ENCODE results near the gene C5orf15. TPM values are rescaled to one million over a fixed set of nuclear protein-coding genes. Genes with fewer than 3 reads are reported as not detected.

Gene C5orf15
- total RNA-seq, 1 experiment from 2014 or later: 63.2 TPM

GRCh38 chr5:133969654-133970324 is 1.4 kb upstream of the C5orf15 start:
- CTCF ChIA-PET: interaction anchor here (0.7 kb wide), 1 partner anchor 514 kb away, joined by 5 read pairs; no protein-coding TSS in a partner anchor
- POLR2A ChIA-PET: interaction anchor here (0.7 kb wide), 1 partner anchor 138 kb away, joined by 4 read pairs; no protein-coding TSS in a partner anchor
- peak; percentile 69; the same call in 1 of the 2 replicates for TF ChIP-seq POLR2AphosphoS5 (IDR thresholded peaks at IDR 0.05; ENCODE audit: low read depth, low read length)
- no peak for TF ChIP-seq REST (IDR thresholded peaks at IDR 0.05; ENCODE audit: insufficient read depth in 1 of 2, low read depth in 2 of 2, low read length in 1 of 2)
- peaks cover 5% of the 10 kb centered on the region for H3K4me1 ChIP-seq (ENCODE audit: control insufficient read depth, insufficient read depth, low read length)
- H3K27me3 ChIP-seq (ENCODE audit: control insufficient read depth, insufficient read depth, low read length): no peaks in the 10 kb centered on the region
- H3K27ac ChIP-seq (ENCODE audit: low read length): peak overlapping the region; percentile 67
- H3K4me3 ChIP-seq (ENCODE audit: low read depth in 2 of 2, low read length in 2 of 2): no peak overlapping the region; a peak in 2 of 4 replicates
- peaks cover 10% of the 10 kb centered on the region for H3K36me3 ChIP-seq (ENCODE audit: control insufficient read depth, insufficient read depth, low read length)
- intact Hi-C loops (cut with micrococcal nuclease; ENCODE audit: unreplicated experiment): no loop called here
- in situ Hi-C loops (cut with HindIII; ENCODE audit: low pct_unique_long_range_greater_than_20kb, low sequenced_read_pairs): no loop called here
- DNase-seq (ENCODE audit: low read depth, low spot score) (no peak), ATAC-seq (no peak)
- no peaks in the 10 kb centered on the region for H3K9me3 ChIP-seq (ENCODE audit: control insufficient read depth, insufficient read depth, low read depth, low read length)
- BruUV-seq (replicated peaks): no TSS peak

DNA sequence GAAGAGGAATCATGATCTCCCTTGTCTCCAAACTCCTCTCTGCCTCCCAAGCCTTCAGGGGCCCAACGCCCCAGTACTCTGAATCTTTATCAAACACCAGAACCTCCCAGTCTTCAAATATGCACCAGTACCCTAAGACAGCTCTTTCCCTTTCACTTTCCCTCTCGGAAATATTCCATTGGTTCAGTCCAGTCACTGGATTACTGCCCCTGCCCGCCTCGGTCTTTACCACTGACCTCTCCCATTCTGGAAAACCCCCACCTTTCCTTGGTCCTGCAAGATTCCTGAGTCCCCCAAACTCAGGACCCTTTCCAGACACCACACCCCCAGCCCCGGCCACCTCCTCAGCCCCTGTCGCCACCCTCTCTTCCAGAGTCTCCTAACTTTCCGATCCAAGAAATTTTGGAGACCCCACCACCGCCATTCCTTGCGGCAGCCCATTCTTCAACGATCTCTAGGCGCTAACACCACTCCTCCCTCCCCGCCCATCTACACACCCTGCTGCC is 674 bp downstream of the C5orf15 start:
- Histone ChIP-seq H3K27me3 (ENCODE audit: control insufficient read depth, insufficient read depth, low read length) (no peaks in the 10 kb centered on the region), H3K36me3 (ENCODE audit: control insufficient read depth, insufficient read depth, low read length) (no peaks in the 10 kb centered on the region), H3K4me1 (ENCODE audit: control insufficient read depth, insufficient read depth, low read length) (peaks cover 5% of the 10 kb centered on the region), H3K27ac (ENCODE audit: low read length) (peak overlapping the region; percentile 92), H3K9me3 (ENCODE audit: control insufficient read depth, insufficient read depth, low read depth, low read length) (no peaks in the 10 kb centered on the region), H3K4me3 (ENCODE audit: low read depth in 2 of 2, low read length in 2 of 2) (peak overlapping the region; percentile 91 to 92)
- ChIA-PET POLR2A (no interaction called here), CTCF (no interaction called here)
- intact Hi-C loops (cut with micrococcal nuclease; ENCODE audit: unreplicated experiment) (no loop called here), in situ Hi-C loops (cut with HindIII; ENCODE audit: low pct_unique_long_range_greater_than_20kb, low sequenced_read_pairs) (no loop called here)
- DNase-seq (ENCODE audit: low read depth, low spot score) (no peak), ATAC-seq (peak; percentile 54)
- TF ChIP-seq SIN3A (IDR thresholded peaks at IDR 0.05; ENCODE audit: borderline replicate concordance, insufficient read depth, low read depth, low read length): no peak
- TF ChIP-seq, protein P1, sequence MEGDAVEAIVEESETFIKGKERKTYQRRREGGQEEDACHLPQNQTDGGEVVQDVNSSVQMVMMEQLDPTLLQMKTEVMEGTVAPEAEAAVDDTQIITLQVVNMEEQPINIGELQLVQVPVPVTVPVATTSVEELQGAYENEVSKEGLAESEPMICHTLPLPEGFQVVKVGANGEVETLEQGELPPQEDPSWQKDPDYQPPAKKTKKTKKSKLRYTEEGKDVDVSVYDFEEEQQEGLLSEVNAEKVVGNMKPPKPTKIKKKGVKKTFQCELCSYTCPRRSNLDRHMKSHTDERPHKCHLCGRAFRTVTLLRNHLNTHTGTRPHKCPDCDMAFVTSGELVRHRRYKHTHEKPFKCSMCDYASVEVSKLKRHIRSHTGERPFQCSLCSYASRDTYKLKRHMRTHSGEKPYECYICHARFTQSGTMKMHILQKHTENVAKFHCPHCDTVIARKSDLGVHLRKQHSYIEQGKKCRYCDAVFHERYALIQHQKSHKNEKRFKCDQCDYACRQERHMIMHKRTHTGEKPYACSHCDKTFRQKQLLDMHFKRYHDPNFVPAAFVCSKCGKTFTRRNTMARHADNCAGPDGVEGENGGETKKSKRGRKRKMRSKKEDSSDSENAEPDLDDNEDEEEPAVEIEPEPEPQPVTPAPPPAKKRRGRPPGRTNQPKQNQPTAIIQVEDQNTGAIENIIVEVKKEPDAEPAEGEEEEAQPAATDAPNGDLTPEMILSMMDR (IDR thresholded peaks at IDR 0.05): no peak
- TF ChIP-seq POLR2AphosphoS5 (IDR thresholded peaks at IDR 0.05; ENCODE audit: low read depth, low read length): no peak
- no peak for TF ChIP-seq TCF7L2 (IDR thresholded peaks at IDR 0.05; ENCODE audit: low read depth, low read length)
- TF ChIP-seq REST (IDR thresholded peaks at IDR 0.05; ENCODE audit: insufficient read depth in 1 of 2, low read depth in 2 of 2, low read length in 1 of 2): no peak
- BruUV-seq (replicated peaks): no TSS peak
